Fibroblast of pulmonary artery (primary cell): ENCODE measurements around the gene SLN.

ENCODE experiments used
- DNase-seq: peaks from one replicate; pipeline ENCODE4 v3.0.0-alpha.2; 2010; ENCODE audit warnings: low read depth
- H3K4me3 ChIP-seq: replicated peaks from 2 replicates; pipeline ENCODE4 v1.5.1; 2011; ENCODE audit warnings: low read depth, mild to moderate bottlenecking, control low read depth, low read length, moderate library complexity
- TF ChIP-seq, protein P1 (sequence below): IDR thresholded peaks from 2 replicates; pipeline ENCODE4 v1.5.1; 2011; ENCODE audit warnings: mild to moderate bottlenecking, control low read depth, low read length, inconsistent platforms; ENCODE audit errors: missing control alignments

SLN gene

DNA sequence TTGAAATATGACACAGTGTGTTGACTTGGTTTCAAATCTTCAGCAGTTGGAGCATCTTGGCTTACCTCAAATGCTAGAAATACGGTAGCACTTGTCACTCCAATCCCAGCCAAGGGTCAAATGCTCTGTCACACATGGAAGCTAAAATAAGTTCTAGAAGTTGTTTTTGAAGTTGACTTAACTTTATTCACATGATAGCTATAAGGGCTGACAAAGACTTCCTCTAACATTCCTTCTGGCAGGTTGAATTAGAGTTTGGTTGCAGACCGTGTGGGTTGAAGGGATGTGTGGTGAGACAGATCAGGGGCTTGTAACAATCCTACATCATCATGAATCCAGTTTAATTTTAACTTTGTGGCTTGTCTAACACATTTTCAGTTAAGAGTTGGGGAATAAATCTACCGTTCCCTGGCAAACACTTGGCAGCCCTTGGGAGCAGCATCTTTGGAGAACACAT is 4.6 kb downstream of the SLN start:
- TF ChIP-seq, protein P1, sequence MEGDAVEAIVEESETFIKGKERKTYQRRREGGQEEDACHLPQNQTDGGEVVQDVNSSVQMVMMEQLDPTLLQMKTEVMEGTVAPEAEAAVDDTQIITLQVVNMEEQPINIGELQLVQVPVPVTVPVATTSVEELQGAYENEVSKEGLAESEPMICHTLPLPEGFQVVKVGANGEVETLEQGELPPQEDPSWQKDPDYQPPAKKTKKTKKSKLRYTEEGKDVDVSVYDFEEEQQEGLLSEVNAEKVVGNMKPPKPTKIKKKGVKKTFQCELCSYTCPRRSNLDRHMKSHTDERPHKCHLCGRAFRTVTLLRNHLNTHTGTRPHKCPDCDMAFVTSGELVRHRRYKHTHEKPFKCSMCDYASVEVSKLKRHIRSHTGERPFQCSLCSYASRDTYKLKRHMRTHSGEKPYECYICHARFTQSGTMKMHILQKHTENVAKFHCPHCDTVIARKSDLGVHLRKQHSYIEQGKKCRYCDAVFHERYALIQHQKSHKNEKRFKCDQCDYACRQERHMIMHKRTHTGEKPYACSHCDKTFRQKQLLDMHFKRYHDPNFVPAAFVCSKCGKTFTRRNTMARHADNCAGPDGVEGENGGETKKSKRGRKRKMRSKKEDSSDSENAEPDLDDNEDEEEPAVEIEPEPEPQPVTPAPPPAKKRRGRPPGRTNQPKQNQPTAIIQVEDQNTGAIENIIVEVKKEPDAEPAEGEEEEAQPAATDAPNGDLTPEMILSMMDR: no peak
- no peak overlapping the region for H3K4me3 ChIP-seq
- DNase-seq: no peak

DNA sequence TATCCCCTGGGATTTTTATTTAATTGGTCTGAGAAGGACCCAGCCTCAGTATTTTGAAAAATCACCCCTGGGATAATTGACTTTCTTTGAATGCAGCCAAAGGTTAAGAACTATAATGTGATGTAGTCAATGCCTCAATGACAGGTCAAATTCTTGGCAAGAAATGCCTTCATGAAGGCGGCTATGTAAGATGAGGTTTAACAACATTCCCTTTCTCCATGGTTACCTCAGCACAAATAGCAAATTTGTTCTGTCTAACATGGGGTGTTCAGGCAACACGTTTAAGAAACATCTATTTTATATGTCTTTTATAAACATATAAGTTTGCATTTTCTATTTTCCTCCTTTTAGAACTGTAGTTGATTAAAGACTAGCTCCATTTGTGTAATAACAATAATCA is 5.3 kb downstream of the SLN start:
- DNase-seq: no peak
- no peak overlapping the region for H3K4me3 ChIP-seq
- TF ChIP-seq, protein P1: no peak

DNA sequence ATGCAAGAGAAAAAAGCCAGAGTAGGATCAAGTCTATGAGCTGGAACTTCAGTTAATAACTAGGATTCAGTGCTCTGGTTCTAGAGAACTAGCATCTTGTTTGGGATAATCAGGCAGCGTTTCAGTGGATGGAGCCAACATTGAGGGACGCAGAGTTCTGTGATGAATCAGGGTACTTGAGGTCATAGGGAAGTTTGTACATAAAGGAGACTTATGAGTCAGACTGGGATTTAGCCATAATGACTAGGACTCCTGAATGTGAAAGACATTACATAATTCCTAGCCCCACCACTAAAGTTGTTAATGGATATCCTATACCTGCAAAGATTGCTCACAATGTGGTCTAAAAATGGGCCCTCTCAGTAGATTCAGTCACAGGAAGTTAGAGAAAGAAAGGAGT is 6.8 kb downstream of the SLN start:
- H3K4me3 ChIP-seq: no peak overlapping the region
- DNase-seq: peak; percentile 86
- TF ChIP-seq, protein P1: no peak

DNA sequence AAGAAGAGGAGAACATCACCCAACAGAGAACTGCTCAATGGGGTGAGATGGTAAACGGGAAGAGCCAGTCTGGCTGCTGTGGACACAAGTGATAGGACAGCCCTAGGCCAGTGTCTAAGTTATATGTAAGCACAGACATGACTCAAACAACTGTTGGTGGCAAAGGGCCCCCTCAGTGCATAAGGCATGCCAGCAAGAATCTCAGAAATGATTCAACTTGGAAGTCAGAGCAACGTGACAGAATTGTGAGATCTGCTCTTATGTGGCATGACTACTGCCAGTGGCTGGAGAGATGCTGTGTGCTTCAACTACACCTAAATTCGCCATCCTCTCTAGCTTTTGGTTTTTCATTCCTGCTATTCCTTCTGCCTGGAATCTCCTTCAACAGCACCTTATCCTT is 7.4 kb downstream of the SLN start:
- H3K4me3 ChIP-seq: no peak overlapping the region
- TF ChIP-seq, protein P1: no peak
- peak; percentile 26 for DNase-seq

DNA sequence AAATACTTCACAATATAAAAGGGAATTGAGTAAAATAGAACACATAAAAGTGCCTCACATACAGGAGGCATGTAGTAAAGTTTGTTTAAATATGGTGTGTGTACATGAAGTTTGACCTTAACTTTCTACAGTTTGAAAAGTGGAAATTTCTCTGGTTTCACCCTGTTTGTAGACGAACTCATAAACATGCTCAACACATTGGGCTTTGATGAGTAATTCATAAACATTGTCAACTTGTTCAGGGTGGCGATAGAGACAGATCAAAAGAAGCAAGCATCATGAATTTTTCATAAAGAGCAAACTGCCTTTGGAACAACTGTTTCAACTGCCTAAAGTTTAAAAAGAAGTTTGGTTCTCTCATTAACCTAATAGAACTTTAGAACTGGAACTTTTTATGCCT is 9.1 kb downstream of the SLN start:
- no peak for DNase-seq
- H3K4me3 ChIP-seq: no peak overlapping the region
- TF ChIP-seq, protein P1: no peak

DNA sequence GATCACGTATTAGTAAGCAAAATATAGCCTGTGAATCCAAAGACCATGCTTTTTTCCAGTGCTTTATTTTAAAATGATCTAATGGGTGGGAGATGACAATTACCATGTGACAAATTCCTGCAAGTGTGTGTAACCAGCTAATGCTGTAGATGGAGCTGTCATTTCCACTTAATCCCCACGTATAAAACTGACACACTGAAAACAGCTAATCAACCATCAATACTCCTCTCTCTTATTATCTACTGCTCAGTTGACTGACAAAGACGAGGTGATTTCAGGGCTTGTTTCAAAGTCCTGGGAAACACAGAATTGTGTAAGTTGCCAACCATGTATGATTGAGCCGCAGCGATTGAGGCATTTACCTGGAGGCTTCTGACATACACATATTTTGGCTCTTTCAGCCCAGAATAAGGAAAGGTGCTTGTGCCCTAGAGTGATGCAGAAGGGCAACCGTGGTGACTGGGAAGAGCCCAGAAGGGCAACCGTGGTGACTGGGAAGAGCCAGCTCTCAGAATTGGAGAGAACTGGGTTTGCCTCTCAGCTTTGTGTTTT is 9.7 kb downstream of the SLN start:
- no peak for DNase-seq
- no peak overlapping the region for H3K4me3 ChIP-seq
- TF ChIP-seq, protein P1: no peak
